CD1c-positive myeloid dendritic cell (primary cell): ENCODE measurements around the gene PSRC1.

Experiments used
- DNase-seq: peaks from one replicate; pipeline ENCODE4 v3.0.0-alpha.2; 2016; ENCODE audit errors: extremely low spot score

PSRC1 gene

DNA sequence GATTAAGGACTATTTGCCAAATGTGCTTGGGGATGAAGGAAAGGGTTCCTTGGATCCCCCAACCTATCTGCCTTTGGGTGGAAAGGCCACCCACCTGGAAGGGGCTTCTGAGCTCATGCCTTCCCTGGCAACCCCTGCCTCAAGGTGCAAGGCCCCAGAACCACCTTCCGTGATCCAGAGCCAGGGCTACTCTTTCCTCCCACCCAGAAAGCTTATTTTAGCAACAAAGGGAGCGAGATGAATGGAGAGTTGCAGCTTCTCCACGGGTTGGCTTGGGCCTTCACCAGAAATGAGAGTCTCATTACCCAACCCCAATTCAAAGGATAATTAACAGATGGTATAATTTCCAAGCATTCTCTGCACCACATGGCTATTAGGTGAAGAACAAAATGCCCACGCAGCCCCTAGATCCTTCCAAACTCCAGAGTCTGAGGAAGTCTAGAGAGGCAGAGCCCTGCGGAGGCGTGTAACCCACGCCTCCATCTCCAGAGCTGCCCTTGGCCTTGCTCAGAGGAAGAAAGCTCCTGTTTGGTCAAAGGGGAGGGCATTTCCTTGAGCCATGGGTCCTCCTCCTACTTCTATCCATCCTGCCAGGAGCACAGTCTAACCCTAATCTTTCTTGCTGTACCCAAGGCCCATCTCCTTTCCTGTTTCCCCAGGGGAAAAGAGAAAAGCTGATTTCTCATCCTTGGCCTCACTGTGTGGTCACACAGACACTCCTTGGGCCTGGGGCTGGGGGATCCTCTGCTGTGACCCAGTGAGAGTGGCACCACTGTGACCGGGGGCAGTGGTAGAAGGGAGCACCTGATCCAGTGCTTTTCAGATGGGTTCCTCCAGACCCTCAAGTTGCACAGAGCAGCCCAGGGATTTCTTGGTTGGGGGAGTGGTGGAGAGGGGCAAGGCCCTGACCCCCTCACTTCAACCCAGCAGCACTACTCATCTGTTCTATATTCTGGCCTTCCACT, 35.3 kb downstream of the PSRC1 start:
- DNase-seq: no peak

DNA sequence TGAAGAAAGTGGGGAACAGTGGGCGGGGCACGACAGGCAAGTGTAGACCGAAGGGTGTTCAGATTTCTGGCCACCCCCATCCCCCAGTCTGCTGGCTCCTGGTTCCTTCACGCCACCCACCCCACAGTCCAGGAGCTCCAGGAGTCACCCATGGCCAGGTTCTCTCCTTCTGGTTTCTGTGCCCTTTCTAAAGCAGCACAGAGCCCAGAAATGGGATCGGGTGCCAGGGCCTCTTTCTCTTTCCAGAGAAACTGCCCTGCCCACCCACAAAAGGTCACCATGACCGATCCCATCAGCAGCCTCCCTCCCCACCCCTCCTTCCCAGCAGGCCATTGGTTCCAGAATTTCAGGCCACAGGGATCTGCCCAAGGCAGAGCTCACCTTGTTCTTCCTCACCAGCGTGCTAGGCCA, 36.8 kb downstream of the PSRC1 start:
- DNase-seq: no peak

DNA sequence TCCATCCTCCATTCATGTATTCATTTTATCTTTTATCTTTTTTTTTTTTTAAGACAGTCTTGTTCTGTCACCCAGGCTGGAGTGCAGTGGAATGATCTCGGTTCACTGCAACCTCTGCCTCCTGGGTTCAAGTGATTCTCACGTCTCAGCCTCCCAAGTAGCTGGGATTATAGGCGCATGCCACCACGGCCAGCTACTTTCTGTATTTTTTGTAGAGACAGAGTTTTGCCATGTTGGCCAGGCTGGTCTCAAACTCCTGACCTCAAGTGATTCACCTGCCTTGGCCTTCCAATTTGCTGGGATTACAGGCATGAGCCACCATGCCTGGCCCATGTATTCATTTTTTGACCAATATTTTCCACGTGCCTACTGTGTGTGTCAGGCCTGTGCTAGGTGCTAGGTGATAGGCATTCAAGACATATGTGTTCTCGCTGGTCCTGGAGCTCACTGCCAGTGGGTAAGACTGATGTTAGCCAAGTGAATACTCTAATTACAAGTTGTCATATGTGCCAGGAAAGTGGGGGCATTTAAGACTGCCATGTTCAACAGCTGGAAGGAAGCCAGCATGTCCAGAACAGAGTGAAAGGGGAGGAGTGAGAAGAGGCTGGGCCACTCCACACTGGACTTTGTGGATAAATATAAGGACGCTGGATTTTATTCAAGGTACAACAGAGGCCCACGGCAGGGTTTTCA, 38.9 kb downstream of the PSRC1 start:
- no peak for DNase-seq

DNA sequence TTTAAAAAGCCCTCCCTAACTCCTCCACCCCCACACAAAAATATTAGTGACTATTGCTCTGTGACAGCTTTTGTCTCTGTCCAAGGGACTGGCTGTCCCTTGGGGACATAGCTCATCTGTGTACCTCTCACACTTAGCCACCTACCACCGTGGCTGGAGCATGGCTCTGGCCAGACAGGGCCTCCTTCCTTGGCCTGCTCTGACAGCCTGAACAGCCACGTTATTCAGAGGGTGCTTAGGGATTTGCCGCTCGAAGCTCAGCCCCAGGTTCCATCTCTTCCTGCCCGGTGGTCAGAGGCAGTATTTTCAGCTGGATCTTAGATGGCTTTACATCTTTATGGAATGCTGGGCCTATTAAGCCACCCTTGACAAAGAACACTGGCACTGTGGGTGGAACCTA, 39.7 kb downstream of the PSRC1 start:
- no peak for DNase-seq

DNA sequence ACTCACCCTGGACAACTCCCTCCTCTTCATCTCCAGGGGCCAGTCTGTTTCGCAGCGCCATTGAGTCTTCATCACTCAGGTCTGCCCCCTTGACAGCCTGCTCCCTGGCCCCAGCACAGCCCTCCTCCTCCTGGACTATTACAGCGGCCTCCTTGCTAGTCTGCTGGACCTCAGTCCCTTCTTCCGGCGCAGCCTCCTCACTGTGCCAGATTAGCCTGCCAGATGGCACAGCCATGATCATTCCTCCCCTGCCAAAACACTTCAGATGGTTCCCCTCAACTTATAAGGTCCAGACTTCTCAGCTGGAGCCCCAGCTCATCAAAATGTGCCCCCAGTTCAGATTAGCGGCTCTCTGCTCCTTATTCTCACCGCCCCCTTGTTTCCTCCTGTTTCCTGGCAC, 40.6 kb downstream of the PSRC1 start:
- DNase-seq: no peak

DNA sequence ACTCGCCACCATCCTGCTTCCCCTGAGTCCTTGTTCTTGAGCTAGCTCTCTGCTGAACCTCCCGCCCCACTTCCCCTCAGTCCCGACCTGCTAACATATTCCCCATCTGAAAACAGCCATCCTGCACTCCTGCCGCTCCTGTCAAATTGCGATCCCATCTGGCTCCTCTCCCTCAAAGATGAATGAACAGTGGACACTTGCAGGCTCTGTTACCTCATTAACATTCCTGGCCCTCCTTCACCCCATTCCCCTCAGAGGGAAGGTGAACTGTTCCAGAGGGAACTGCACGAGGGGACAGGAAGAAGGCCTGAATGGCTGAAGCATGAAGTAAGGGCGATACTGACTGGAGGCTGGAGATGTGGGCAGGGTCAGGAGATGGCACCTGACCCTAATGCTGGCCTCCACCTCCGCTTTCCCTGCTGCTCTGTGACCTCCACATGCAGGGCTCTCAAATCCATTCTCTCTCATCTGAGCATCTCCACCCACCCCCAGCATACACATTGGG, 41.1 kb downstream of the PSRC1 start:
- DNase-seq: no peak

DNA sequence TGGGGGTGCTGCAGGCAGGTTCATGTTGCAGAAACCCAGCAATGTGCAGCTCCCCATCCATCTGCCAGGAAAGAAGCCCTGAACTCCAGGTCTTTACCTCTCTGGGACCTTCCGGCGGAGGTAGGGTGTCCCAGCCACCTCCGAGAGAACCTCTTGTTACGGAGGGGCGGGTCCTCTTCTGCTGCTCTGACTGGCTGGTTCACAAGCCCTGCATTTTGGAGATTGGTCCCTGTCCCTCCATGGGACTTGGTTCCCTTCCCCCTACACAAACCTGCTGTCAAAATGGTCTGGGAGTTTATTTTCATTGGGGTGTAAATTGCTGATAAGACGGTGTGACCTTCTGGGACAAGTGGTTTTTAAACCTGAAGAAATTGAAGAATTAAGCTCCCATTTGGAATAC, 41.6 kb downstream of the PSRC1 start:
- DNase-seq: no peak

DNA sequence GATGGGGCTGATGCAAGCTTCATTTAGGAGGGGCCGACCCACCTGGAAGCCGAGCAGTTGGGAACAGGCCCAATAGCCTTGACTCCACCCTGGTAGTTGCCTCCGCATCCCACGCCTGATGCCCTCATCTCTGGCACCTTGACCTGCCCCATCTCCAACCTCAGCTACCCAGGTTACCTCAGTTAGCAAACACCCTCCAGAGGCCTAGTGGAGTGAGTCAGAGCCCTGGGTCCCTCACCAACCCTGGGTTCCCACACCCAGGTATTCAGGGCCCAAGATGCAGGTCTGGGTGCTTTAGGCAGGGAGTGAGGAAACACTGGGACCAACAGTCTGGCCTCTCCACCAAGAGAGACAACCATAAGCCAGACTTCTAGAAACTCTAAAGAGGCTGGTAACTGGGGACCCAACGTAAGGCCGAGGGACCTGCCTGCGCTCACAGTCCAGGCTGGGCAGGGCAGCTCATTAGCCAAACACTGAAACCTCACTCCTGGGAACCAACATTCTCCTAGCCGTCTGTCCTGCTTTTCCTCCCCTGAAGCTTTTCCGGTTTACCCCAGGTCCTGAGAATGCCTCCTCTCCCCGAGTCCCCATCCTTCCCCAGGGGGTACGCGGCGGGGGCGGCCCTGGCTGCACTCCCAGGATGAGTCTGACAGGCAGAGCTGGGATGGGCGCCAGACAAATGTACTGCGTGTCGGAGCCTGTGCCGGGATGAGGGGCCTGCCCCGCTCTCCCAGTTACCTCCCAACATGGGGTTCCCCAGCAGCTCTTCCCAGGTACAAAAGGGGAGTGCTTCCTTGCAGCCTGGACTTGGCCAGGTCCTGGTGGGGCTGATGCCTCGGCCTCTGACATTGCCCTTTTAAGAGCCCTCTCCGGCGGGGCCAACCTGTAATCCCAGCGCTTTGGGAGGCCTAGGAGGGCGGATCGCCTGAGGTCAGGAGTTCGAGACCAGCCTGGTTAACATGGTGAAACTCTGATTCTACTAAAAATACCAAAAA, 42.5 kb downstream of the PSRC1 start:
- DNase-seq: no peak

DNA sequence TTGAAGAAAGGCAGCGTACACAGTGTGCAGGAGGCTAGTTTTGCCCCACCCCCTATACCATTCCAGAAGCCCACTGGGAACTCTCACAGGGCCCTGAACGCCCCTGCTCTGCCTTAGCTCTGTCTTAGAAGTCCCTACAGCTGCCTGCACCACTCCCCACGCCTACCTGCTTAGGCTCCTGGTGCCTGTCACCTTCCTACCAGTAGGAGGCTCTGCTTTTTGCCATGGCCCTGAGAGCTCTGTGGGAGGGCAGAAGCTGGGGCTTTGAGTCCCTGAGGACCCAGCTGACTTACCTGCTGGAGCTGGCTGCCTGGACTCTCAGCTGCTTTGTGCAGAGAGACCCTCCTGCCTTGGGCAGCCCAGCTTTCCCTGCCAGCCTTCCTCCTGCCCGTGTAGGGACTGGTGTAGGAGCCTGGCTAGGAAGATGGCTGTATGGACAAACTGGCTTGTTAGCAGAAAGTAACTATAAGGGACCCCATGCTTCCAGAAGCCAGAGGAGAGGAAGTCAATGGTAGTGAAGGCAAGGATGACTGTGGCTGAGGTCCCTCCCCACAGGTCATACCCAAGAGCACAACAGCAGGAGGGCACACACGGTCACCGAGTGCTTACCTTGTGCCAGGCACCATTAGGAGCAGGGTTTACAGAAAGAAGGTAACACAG, 43.4 kb downstream of the PSRC1 start:
- peak; percentile 31 for DNase-seq

DNA sequence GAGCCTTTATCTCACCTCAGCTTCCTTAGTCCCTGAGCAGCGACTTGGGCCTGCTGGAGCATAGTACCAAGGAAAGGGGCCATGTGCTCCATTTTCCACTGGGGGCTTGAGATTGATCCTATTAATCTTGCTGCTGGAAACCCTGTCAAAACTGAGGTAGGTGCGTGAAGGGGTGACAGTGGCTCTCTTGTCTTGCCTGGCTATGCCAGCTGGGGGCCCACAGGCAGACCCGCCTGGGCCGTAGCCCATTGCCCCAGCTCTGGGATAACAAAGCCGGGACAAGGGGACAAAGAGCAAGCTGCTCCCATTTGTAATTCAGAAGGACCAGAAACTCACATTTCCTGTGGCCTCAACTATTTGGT, 43.9 kb downstream of the PSRC1 start:
- no peak for DNase-seq

DNA sequence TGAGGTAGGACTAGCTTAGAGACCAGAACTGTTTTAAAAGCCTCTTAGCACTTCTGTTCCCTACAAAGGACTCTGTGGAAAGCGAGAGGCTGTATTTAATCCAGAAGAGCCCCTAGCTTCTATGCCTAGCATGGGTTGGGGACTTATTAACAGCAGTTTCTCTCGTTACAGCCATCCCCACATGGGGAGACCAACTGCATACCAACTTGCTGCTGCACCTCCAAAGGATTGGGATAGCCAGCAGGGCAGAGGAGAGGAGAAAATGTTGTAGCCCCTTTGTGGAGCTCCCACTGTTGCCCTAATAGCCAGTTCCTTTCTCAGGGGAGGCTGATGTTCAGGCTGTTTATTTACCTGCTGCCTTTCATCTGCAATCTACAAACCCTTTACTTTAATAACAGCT, 44.6 kb downstream of the PSRC1 start:
- DNase-seq: no peak

DNA sequence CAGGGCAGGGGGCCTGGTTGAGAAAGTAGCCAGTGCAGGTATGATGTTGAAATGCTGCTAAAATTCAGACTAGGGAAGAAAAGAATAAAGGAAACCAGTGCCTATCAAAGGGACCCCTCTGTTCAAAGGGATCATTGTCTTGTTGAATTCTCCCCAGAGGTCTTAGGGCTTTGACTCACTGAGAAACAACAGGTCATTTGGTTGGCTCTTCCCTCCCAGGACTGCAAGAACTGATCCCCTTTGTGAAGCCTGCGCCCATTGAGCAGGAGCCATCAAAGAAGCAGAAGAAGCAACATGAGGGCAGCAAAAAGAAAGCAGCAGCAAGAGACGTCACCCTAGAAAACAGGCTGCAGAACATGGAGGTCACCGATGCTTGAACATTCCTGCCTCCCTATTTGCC, 45.4 kb downstream of the PSRC1 start:
- no peak for DNase-seq

DNA sequence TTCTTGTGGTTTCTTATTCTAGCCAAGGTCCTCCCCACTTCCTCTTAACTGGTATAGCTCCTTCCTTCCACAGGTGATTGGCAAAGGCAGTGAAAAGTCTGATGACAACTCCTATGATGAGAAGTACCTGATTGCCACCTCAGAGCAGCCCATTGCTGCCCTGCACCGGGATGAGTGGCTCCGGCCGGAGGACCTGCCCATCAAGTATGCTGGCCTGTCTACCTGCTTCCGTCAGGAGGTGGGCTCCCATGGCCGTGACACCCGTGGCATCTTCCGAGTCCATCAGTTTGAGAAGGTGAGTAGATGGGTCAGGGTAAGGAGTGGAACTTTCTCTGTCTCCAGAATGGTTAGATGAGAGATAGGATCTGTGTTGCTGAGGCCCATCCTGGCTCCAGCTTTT, 47.8 kb downstream of the PSRC1 start:
- DNase-seq: no peak

DNA sequence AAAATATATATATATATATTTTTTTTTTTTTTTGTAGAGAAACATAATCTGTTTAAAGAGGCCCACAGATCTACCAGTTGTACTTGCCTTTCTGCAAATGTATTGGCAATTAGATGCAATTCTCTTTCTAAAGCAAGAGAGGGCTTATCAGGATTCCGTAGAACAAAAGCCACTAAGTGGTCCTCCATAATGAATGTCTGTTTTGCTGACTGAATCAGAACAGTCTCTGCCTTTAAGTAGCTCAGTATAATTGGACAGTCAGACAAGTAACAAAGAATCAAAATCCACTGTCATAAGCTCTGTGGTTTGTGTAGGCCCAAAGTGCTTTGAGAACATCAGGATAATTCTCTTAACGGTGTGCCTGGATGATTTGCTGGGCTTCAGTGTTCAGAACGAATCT, 51.9 kb downstream of the PSRC1 start:
- no peak for DNase-seq
